UCSD-AML1 (cell line): ENCODE data around the gene TOMT.

Experiments used
- DNase-seq: peaks from one replicate; lab custom pipeline; 2025; ENCODE audit not compliant: unreplicated experiment; lab: John Stamatoyannopoulos, UW

The TOMT gene

GRCh38 chr11:72085621-72086351, 19.9 kb upstream of the TOMT start:
- no peak for DNase-seq

GRCh38 chr11:72088076-72088808, 17.5 kb upstream of the TOMT start:
- no peak for DNase-seq

GRCh38 chr11:72091292-72091691, 14.4 kb upstream of the TOMT start:
- peak; percentile 78 for DNase-seq

GRCh38 chr11:72098741-72099140, 7.0 kb upstream of the TOMT start:
- DNase-seq, result no peak

- no peak for DNase-seq
These were observed 5.7 kb upstream of the TOMT start for GRCh38 chr11:72100009-72100408.

GRCh38 chr11:72100462-72100861, 5.3 kb upstream of the TOMT start:
- DNase-seq, result peak; percentile 89

GRCh38 chr11:72102162-72102561, 3.6 kb upstream of the TOMT start:
- no peak for DNase-seq

GRCh38 chr11:72102631-72102945, 3.1 kb upstream of the TOMT start:
- DNase-seq, result no peak

- peak; percentile 99 for DNase-seq
These were observed 2.6 kb upstream of the TOMT start, which contains the start of gene LAMTOR1 for GRCh38 chr11:72102946-72103753. LAMTOR1 (minus strand) TSS chr11:72103297; CDS start chr11:72103224, 73 bp downstream.

GRCh38 chr11:72103754-72104167, 2.0 kb upstream of the TOMT start:
- DNase-seq, result no peak

GRCh38 chr11:72111300-72112142, 5.8 kb downstream of the TOMT start:
- DNase-seq, result no peak

GRCh38 chr11:72112143-72112977, 6.6 kb downstream of the TOMT start, which contains the start of gene ANAPC15:
ANAPC15 (minus strand) TSS chr11:72112695; CDS start chr11:72111276, 1,419 bp downstream.
- peak; percentile 97 for DNase-seq

- no peak for DNase-seq
These were observed 7.5 kb downstream of the TOMT start for GRCh38 chr11:72112978-72113808.

GRCh38 chr11:72114570-72114969, 8.8 kb downstream of the TOMT start:
- DNase-seq, result no peak

- DNase-seq, result no peak
These were observed 10.5 kb downstream of the TOMT start for GRCh38 chr11:72116019-72116755.

- no peak for DNase-seq
These were observed 13.5 kb downstream of the TOMT start for GRCh38 chr11:72119198-72119597.

- DNase-seq, result no peak
These were observed 15.2 kb downstream of the TOMT start for GRCh38 chr11:72120930-72121329.

- no peak for DNase-seq
These were observed 16.9 kb downstream of the TOMT start for GRCh38 chr11:72122607-72123006.
